ENCODE results near the gene HSPA4L.

Gene HSPA4L

GRCh38 chr4:127880763-127881562 lies 98.8 kb downstream of the HSPA4L start, which contains the start of gene PLK4:
PLK4 (plus strand) TSS chr4:127880893; CDS start chr4:127881135, 242 bp downstream.
- 1% methylated on average over 61 of the region's 70 CpGs for WGBS
- peaks cover 0 to 6% of the 10 kb centered on the region in 2 experiments for H3K36me3 ChIP-seq (ENCODE audit: control insufficient read depth in 1 of 2, insufficient read depth in 2 of 2, low read depth in 1 of 2, low read length in 2 of 2)
- peak within 1 kb of the TSS; percentile 93 for H3K9ac ChIP-seq (ENCODE audit: low read length)
- H3K9me3 ChIP-seq (ENCODE audit: control insufficient read depth, low read length) = no peaks in the 10 kb centered on the region
- no peaks in the 10 kb centered on the region for H3K27me3 ChIP-seq (ENCODE audit: control insufficient read depth in 1 of 2, insufficient read depth in 1 of 2, low read length in 2 of 2)
- H4K8ac ChIP-seq (ENCODE audit: low read length) = no peak within 1 kb of the TSS
- H4K91ac ChIP-seq (ENCODE audit: low read length) = peak within 1 kb of the TSS; percentile 34
- H3K23ac ChIP-seq (ENCODE audit: low read length in 2 of 2) = no peak within 1 kb of the TSS
- peak within 1 kb of the TSS; percentile 87 to 97 for H3K4me3 ChIP-seq (ENCODE audit: insufficient read depth in 1 of 2, low read depth in 1 of 2, low read length in 2 of 2)
- H2AFZ ChIP-seq (ENCODE audit: low read depth, low read length) = peak within 1 kb of the TSS; percentile 98
- H3K14ac ChIP-seq (ENCODE audit: low read length in 2 of 2) = no peak within 1 kb of the TSS
- peak within 1 kb of the TSS; percentile 73 for H3K27ac ChIP-seq (ENCODE audit: low read length, poor library complexity, severe bottlenecking)
- peak; percentile 93 for DNase-seq
- H2BK15ac ChIP-seq (ENCODE audit: low read depth, poor library complexity, severe bottlenecking) = no peak within 1 kb of the TSS
- peak within 1 kb of the TSS; percentile 22 for H2BK120ac ChIP-seq (ENCODE audit: low read depth, low read length)
- H2AK5ac ChIP-seq (ENCODE audit: low read length, severe bottlenecking) = no peak within 1 kb of the TSS
- no peak within 1 kb of the TSS for H3K18ac ChIP-seq (ENCODE audit: low read depth in 1 of 2, low read length in 2 of 2)
- H3K4me2 ChIP-seq (ENCODE audit: low read length, poor library complexity, severe bottlenecking) = peak within 1 kb of the TSS; percentile 85
- peaks cover 18% of the 10 kb centered on the region for H3K79me1 ChIP-seq (replicated peaks; ENCODE audit: low read length, poor library complexity, severe bottlenecking)
- H2BK12ac ChIP-seq (ENCODE audit: low read length in 2 of 2) = no peak within 1 kb of the TSS
- no peak within 1 kb of the TSS for H2BK5ac ChIP-seq (ENCODE audit: low read depth, low read length, poor library complexity, severe bottlenecking)
- no peak within 1 kb of the TSS for H3K4ac ChIP-seq (ENCODE audit: low read depth in 1 of 2, low read length in 2 of 2)
- peaks cover 3% of the 10 kb centered on the region for H3K4me1 ChIP-seq (ENCODE audit: control insufficient read depth, insufficient read depth, low read depth, low read length)

DNA sequence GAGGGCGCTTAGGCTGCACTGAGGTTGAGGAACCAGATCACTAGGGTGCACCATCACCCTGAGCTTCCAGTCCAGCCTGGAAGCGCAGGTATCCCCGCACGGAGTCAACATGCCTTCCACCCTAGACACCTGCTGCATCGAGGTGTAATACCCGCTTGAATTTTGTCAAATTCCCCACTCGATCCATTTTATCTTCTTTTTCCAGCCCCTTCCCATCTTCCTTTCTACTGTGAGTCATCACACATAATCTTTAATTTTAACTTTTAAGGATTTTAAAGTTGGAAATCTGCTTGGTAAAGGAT lies 99.4 kb downstream of the HSPA4L start:
- Histone ChIP-seq H4K91ac (ENCODE audit: low read length) (no peak overlapping the region), H3K4me3 (ENCODE audit: insufficient read depth in 1 of 2, low read depth in 1 of 2, low read length in 2 of 2) (peak overlapping the region; percentile 87 to 97), H3K27ac (ENCODE audit: low read length, poor library complexity, severe bottlenecking) (no peak overlapping the region), H3K14ac (ENCODE audit: low read length in 2 of 2) (no peak overlapping the region), H2BK120ac (ENCODE audit: low read depth, low read length) (no peak overlapping the region), H3K9ac (ENCODE audit: low read length) (peak overlapping the region; percentile 93), H3K4me1 (ENCODE audit: control insufficient read depth, insufficient read depth, low read depth, low read length) (peaks cover 3% of the 10 kb centered on the region), H2BK12ac (ENCODE audit: low read length in 2 of 2) (no peak overlapping the region), H3K36me3 (ENCODE audit: control insufficient read depth in 1 of 2, insufficient read depth in 2 of 2, low read depth in 1 of 2, low read length in 2 of 2) (peaks cover 0 to 11% of the 10 kb centered on the region in 2 experiments), H4K8ac (ENCODE audit: low read length) (no peak overlapping the region), H3K79me1 (replicated peaks; ENCODE audit: low read length, poor library complexity, severe bottlenecking) (peaks cover 18% of the 10 kb centered on the region), H3K4ac (ENCODE audit: low read depth in 1 of 2, low read length in 2 of 2) (no peak overlapping the region), H2BK15ac (ENCODE audit: low read depth, poor library complexity, severe bottlenecking) (no peak overlapping the region), H3K4me2 (ENCODE audit: low read length, poor library complexity, severe bottlenecking) (peak overlapping the region; percentile 85), H2AK5ac (ENCODE audit: low read length, severe bottlenecking) (no peak overlapping the region), H2BK5ac (ENCODE audit: low read depth, low read length, poor library complexity, severe bottlenecking) (no peak overlapping the region), H2AFZ (ENCODE audit: low read depth, low read length) (peak overlapping the region; percentile 98), H3K9me3 (ENCODE audit: control insufficient read depth, low read length) (no peaks in the 10 kb centered on the region), H3K27me3 (ENCODE audit: control insufficient read depth in 1 of 2, insufficient read depth in 1 of 2, low read length in 2 of 2) (no peaks in the 10 kb centered on the region), H3K23ac (ENCODE audit: low read length in 2 of 2) (no peak overlapping the region), H3K18ac (ENCODE audit: low read depth in 1 of 2, low read length in 2 of 2) (no peak overlapping the region)
- 0% methylated on average over 4 of the region's 7 CpGs for WGBS
- DNase-seq = no peak

DNA sequence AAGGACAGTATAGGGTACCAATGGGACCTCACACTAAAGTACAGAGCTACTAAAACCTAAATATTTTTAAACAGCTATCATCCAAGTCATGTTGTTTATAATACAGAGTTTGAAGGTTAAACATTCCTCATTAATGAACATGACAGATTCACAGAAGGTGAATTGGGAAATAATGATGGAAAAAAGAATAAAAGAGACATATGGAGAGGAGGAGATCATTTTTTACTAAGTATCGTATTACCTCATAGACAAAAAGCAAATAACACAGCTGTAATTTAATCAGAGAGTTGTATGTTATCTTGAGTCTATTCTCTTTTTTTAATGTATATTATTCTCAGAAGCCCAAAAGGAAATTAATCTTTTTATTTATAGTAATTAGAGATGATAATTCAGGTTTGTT lies 106.4 kb downstream of the HSPA4L start:
- Histone ChIP-seq H3K4me1 (ENCODE audit: control insufficient read depth, insufficient read depth, low read depth, low read length) (no peaks in the 10 kb centered on the region), H2BK120ac (ENCODE audit: low read depth, low read length) (no peak overlapping the region), H3K4ac (ENCODE audit: low read depth in 1 of 2, low read length in 2 of 2) (no peak overlapping the region), H3K23ac (ENCODE audit: low read length in 2 of 2) (no peak overlapping the region), H3K36me3 (ENCODE audit: control insufficient read depth in 1 of 2, insufficient read depth in 2 of 2, low read depth in 1 of 2, low read length in 2 of 2) (peaks cover 0 to 18% of the 10 kb centered on the region in 2 experiments), H4K8ac (ENCODE audit: low read length) (no peak overlapping the region), H3K27me3 (ENCODE audit: control insufficient read depth in 1 of 2, insufficient read depth in 1 of 2, low read length in 2 of 2) (no peaks in the 10 kb centered on the region), H2BK5ac (ENCODE audit: low read depth, low read length, poor library complexity, severe bottlenecking) (no peak overlapping the region), H2AK5ac (ENCODE audit: low read length, severe bottlenecking) (no peak overlapping the region), H2BK15ac (ENCODE audit: low read depth, poor library complexity, severe bottlenecking) (no peak overlapping the region), H4K91ac (ENCODE audit: low read length) (no peak overlapping the region), H3K79me1 (replicated peaks; ENCODE audit: low read length, poor library complexity, severe bottlenecking) (peaks cover 11% of the 10 kb centered on the region), H3K9me3 (ENCODE audit: control insufficient read depth, low read length) (no peaks in the 10 kb centered on the region), H3K27ac (ENCODE audit: low read length, poor library complexity, severe bottlenecking) (no peak overlapping the region), H3K9ac (ENCODE audit: low read length) (no peak overlapping the region), H3K14ac (ENCODE audit: low read length in 2 of 2) (no peak overlapping the region), H3K4me3 (ENCODE audit: insufficient read depth in 1 of 2, low read depth in 1 of 2, low read length in 2 of 2) (no peak overlapping the region), H2BK12ac (ENCODE audit: low read length in 2 of 2) (no peak overlapping the region), H3K4me2 (ENCODE audit: low read length, poor library complexity, severe bottlenecking) (no peak overlapping the region), H3K18ac (ENCODE audit: low read depth in 1 of 2, low read length in 2 of 2) (no peak overlapping the region), H2AFZ (ENCODE audit: low read depth, low read length) (no peak overlapping the region)
- no CpG with 5 or more reads among the region's 1 CpG for WGBS
- DNase-seq = no peak

DNA sequence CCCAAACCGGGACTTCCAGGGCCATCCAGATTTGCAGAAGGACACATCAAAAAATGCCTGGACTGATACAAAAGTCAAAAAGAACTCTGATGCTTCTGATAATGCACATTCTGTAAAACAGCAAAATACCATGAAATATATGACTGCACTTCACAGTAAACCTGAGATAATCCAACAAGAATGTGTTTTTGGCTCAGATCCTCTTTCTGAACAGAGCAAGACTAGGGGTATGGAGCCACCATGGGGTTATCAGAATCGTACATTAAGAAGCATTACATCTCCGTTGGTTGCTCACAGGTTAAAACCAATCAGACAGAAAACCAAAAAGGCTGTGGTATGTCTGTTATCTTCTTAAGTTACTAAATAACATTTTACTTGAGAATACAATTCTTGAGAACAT lies 107.8 kb downstream of the HSPA4L start:
- Histone ChIP-seq H3K9ac (ENCODE audit: low read length) (peak overlapping the region; percentile 63), H2BK15ac (ENCODE audit: low read depth, poor library complexity, severe bottlenecking) (no peak overlapping the region), H4K91ac (ENCODE audit: low read length) (no peak overlapping the region), H2AFZ (ENCODE audit: low read depth, low read length) (no peak overlapping the region), H3K23ac (ENCODE audit: low read length in 2 of 2) (no peak overlapping the region), H3K4me1 (ENCODE audit: control insufficient read depth, insufficient read depth, low read depth, low read length) (no peaks in the 10 kb centered on the region), H4K8ac (ENCODE audit: low read length) (no peak overlapping the region), H3K14ac (ENCODE audit: low read length in 2 of 2) (no peak overlapping the region), H2BK12ac (ENCODE audit: low read length in 2 of 2) (no peak overlapping the region), H3K36me3 (ENCODE audit: control insufficient read depth in 1 of 2, insufficient read depth in 2 of 2, low read depth in 1 of 2, low read length in 2 of 2) (peaks cover 0 to 19% of the 10 kb centered on the region in 2 experiments), H3K4ac (ENCODE audit: low read depth in 1 of 2, low read length in 2 of 2) (no peak overlapping the region), H3K9me3 (ENCODE audit: control insufficient read depth, low read length) (no peaks in the 10 kb centered on the region), H3K27me3 (ENCODE audit: control insufficient read depth in 1 of 2, insufficient read depth in 1 of 2, low read length in 2 of 2) (no peaks in the 10 kb centered on the region), H3K27ac (ENCODE audit: low read length, poor library complexity, severe bottlenecking) (no peak overlapping the region), H2BK120ac (ENCODE audit: low read depth, low read length) (no peak overlapping the region), H3K4me3 (ENCODE audit: insufficient read depth in 1 of 2, low read depth in 1 of 2, low read length in 2 of 2) (peak overlapping the region in 1 of 2 experiments; percentile 19), H2AK5ac (ENCODE audit: low read length, severe bottlenecking) (no peak overlapping the region), H3K4me2 (ENCODE audit: low read length, poor library complexity, severe bottlenecking) (no peak overlapping the region), H2BK5ac (ENCODE audit: low read depth, low read length, poor library complexity, severe bottlenecking) (no peak overlapping the region), H3K18ac (ENCODE audit: low read depth in 1 of 2, low read length in 2 of 2) (no peak overlapping the region), H3K79me1 (replicated peaks; ENCODE audit: low read length, poor library complexity, severe bottlenecking) (peaks cover 7% of the 10 kb centered on the region)
- 82% methylated on average over 2 of the region's 3 CpGs for WGBS
- no peak for DNase-seq
